ENCODE data around the gene SERGEF. TPM values are rescaled to one million over a fixed set of nuclear protein-coding genes. Genes with fewer than 3 reads are reported as not detected.
"Not testable (repeated sequence)": the region's sequence is repeated elsewhere in the genome, so short reads cannot be mapped to it uniquely, and the experiment has no call there.

Gene SERGEF
- total RNA-seq, 1 donor from 2014 or later, result 26.2 TPM

- DNase-seq; H3K27me3 Mint-ChIP-seq; H3K4me3 Mint-ChIP-seq; H3K9me3 Mint-ChIP-seq; H3K36me3 Mint-ChIP-seq (ENCODE audit: low read depth); H3K4me1 Mint-ChIP-seq; intact Hi-C loops (cut with micrococcal nuclease); H3K27ac Mint-ChIP-seq: not testable (repeated sequence)
These were observed 144.4 kb downstream of the SERGEF start for GRCh38 chr11:17868398-17868797.

GRCh38 chr11:17867341-17867740 is 145.5 kb downstream of the SERGEF start:
- H3K4me3 Mint-ChIP-seq, result no peak overlapping the region
- intact Hi-C loops (cut with micrococcal nuclease), result no loop called here
- H3K27me3 Mint-ChIP-seq, result no peaks in the 10 kb centered on the region
- peaks cover 12% of the 10 kb centered on the region for H3K36me3 Mint-ChIP-seq (ENCODE audit: low read depth)
- no peak overlapping the region for H3K27ac Mint-ChIP-seq
- H3K9me3 Mint-ChIP-seq, result no peaks in the 10 kb centered on the region
- H3K4me1 Mint-ChIP-seq, result no peaks in the 10 kb centered on the region
- no peak for DNase-seq

- intact Hi-C loops (cut with micrococcal nuclease), result no loop called here
- Mint-ChIP-seq H3K27ac (no peak overlapping the region), H3K27me3 (no peaks in the 10 kb centered on the region), H3K36me3 (ENCODE audit: low read depth) (peaks cover 12% of the 10 kb centered on the region), H3K9me3 (no peaks in the 10 kb centered on the region), H3K4me3 (no peak overlapping the region), H3K4me1 (peaks cover 2% of the 10 kb centered on the region)
- no peak for DNase-seq
These were observed 146.9 kb downstream of the SERGEF start for GRCh38 chr11:17865765-17866428.

- intact Hi-C loops (cut with micrococcal nuclease), result no loop called here
- no peaks in the 10 kb centered on the region for H3K9me3 Mint-ChIP-seq
- no peaks in the 10 kb centered on the region for H3K27me3 Mint-ChIP-seq
- no peak overlapping the region for H3K27ac Mint-ChIP-seq
- DNase-seq, result no peak
- no peak overlapping the region for H3K4me3 Mint-ChIP-seq
- H3K36me3 Mint-ChIP-seq (ENCODE audit: low read depth), result peaks cover 10% of the 10 kb centered on the region
- H3K4me1 Mint-ChIP-seq, result peaks cover 2% of the 10 kb centered on the region
These were observed 148.3 kb downstream of the SERGEF start for GRCh38 chr11:17864478-17864941.

- intact Hi-C loops (cut with micrococcal nuclease), result no loop called here
- Mint-ChIP-seq H3K27me3 (no peaks in the 10 kb centered on the region), H3K9me3 (no peaks in the 10 kb centered on the region), H3K4me1 (peaks cover 3% of the 10 kb centered on the region), H3K4me3 (no peak overlapping the region), H3K36me3 (ENCODE audit: low read depth) (peaks cover 6% of the 10 kb centered on the region), H3K27ac (no peak overlapping the region)
- no peak for DNase-seq
These were observed 151.7 kb downstream of the SERGEF start for GRCh38 chr11:17861036-17861755.

- no peaks in the 10 kb centered on the region for H3K9me3 Mint-ChIP-seq
- H3K4me3 Mint-ChIP-seq, result no peak overlapping the region
- peaks cover 6% of the 10 kb centered on the region for H3K36me3 Mint-ChIP-seq (ENCODE audit: low read depth)
- H3K4me1 Mint-ChIP-seq, result peaks cover 6% of the 10 kb centered on the region
- intact Hi-C loops (cut with micrococcal nuclease), result no loop called here
- H3K27ac Mint-ChIP-seq, result no peak overlapping the region
- no peaks in the 10 kb centered on the region for H3K27me3 Mint-ChIP-seq
- no peak for DNase-seq
These were observed 153.3 kb downstream of the SERGEF start for GRCh38 chr11:17859552-17859951.

- no peak for DNase-seq
- no peak overlapping the region for H3K27ac Mint-ChIP-seq
- H3K9me3 Mint-ChIP-seq, result no peaks in the 10 kb centered on the region
- peaks cover 4% of the 10 kb centered on the region for H3K4me1 Mint-ChIP-seq
- no peak overlapping the region for H3K4me3 Mint-ChIP-seq
- intact Hi-C loops (cut with micrococcal nuclease), result no loop called here
- H3K27me3 Mint-ChIP-seq, result no peaks in the 10 kb centered on the region
- H3K36me3 Mint-ChIP-seq (ENCODE audit: low read depth), result peaks cover 2% of the 10 kb centered on the region
These were observed 157.1 kb downstream of the SERGEF start for GRCh38 chr11:17855531-17856290.

GRCh38 chr11:17853280-17853679 is 159.6 kb downstream of the SERGEF start:
- H3K9me3 Mint-ChIP-seq, result no peaks in the 10 kb centered on the region
- no peaks in the 10 kb centered on the region for H3K27me3 Mint-ChIP-seq
- DNase-seq, result no peak
- H3K4me3 Mint-ChIP-seq, result no peak overlapping the region
- H3K4me1 Mint-ChIP-seq, result peaks cover 4% of the 10 kb centered on the region
- H3K27ac Mint-ChIP-seq, result no peak overlapping the region
- peaks cover 2% of the 10 kb centered on the region for H3K36me3 Mint-ChIP-seq (ENCODE audit: low read depth)
- intact Hi-C loops (cut with micrococcal nuclease), result no loop called here

- H3K4me1 Mint-ChIP-seq, result peaks cover 4% of the 10 kb centered on the region
- no peaks in the 10 kb centered on the region for H3K27me3 Mint-ChIP-seq
- no peaks in the 10 kb centered on the region for H3K9me3 Mint-ChIP-seq
- H3K4me3 Mint-ChIP-seq, result no peak overlapping the region
- DNase-seq, result no peak
- H3K27ac Mint-ChIP-seq, result no peak overlapping the region
- intact Hi-C loops (cut with micrococcal nuclease), result no loop called here
- H3K36me3 Mint-ChIP-seq (ENCODE audit: low read depth), result no peaks in the 10 kb centered on the region
These were observed 160.6 kb downstream of the SERGEF start for GRCh38 chr11:17852246-17852645.

GRCh38 chr11:17851697-17852096 is 161.2 kb downstream of the SERGEF start:
- H3K27me3 Mint-ChIP-seq, result no peaks in the 10 kb centered on the region
- intact Hi-C loops (cut with micrococcal nuclease), result no loop called here
- H3K27ac Mint-ChIP-seq, result no peak overlapping the region
- H3K4me1 Mint-ChIP-seq, result peaks cover 4% of the 10 kb centered on the region
- DNase-seq, result no peak
- H3K36me3 Mint-ChIP-seq (ENCODE audit: low read depth), result no peaks in the 10 kb centered on the region
- no peak overlapping the region for H3K4me3 Mint-ChIP-seq
- no peaks in the 10 kb centered on the region for H3K9me3 Mint-ChIP-seq

GRCh38 chr11:17850336-17850735 is 162.5 kb downstream of the SERGEF start:
- Mint-ChIP-seq H3K4me3 (no peak overlapping the region), H3K9me3 (no peaks in the 10 kb centered on the region), H3K36me3 (ENCODE audit: low read depth) (no peaks in the 10 kb centered on the region), H3K4me1 (no peaks in the 10 kb centered on the region), H3K27ac (no peak overlapping the region), H3K27me3 (no peaks in the 10 kb centered on the region)
- no peak for DNase-seq
- intact Hi-C loops (cut with micrococcal nuclease), result no loop called here

- H3K27me3 Mint-ChIP-seq, result no peaks in the 10 kb centered on the region
- no peaks in the 10 kb centered on the region for H3K4me1 Mint-ChIP-seq
- no peaks in the 10 kb centered on the region for H3K9me3 Mint-ChIP-seq
- H3K36me3 Mint-ChIP-seq (ENCODE audit: low read depth), result no peaks in the 10 kb centered on the region
- H3K4me3 Mint-ChIP-seq, result no peak overlapping the region
- H3K27ac Mint-ChIP-seq, result no peak overlapping the region
- intact Hi-C loops (cut with micrococcal nuclease), result no loop called here
- no peak for DNase-seq
These were observed 164.1 kb downstream of the SERGEF start for GRCh38 chr11:17848715-17849114.

GRCh38 chr11:17846852-17847453 is 165.9 kb downstream of the SERGEF start:
- Mint-ChIP-seq H3K4me1 (no peaks in the 10 kb centered on the region), H3K36me3 (ENCODE audit: low read depth) (no peaks in the 10 kb centered on the region)

GRCh38 chr11:17845431-17845881 is 167.4 kb downstream of the SERGEF start:
- H3K27me3 Mint-ChIP-seq, result no peaks in the 10 kb centered on the region
- no peaks in the 10 kb centered on the region for H3K9me3 Mint-ChIP-seq
- H3K4me3 Mint-ChIP-seq, result no peak overlapping the region
- H3K27ac Mint-ChIP-seq, result no peak overlapping the region
- intact Hi-C loops (cut with micrococcal nuclease), result no loop called here
- H3K36me3 Mint-ChIP-seq (ENCODE audit: low read depth), result no peaks in the 10 kb centered on the region
- H3K4me1 Mint-ChIP-seq, result no peaks in the 10 kb centered on the region
- no peak for DNase-seq

More at GRCh38 chr11:17846852-17847453, 165.9 kb downstream of the SERGEF start:
- no peaks in the 10 kb centered on the region for H3K27me3 Mint-ChIP-seq
- DNase-seq, result no peak
- intact Hi-C loops (cut with micrococcal nuclease), result no loop called here
- H3K4me3 Mint-ChIP-seq, result no peak overlapping the region
- H3K27ac Mint-ChIP-seq, result no peak overlapping the region
- no peaks in the 10 kb centered on the region for H3K9me3 Mint-ChIP-seq
